ENCODE results near the gene GPR180.

GPR180 gene

GRCh38 chr13:94658926-94659597, 57.4 kb downstream of the GPR180 start:
- TF ChIP-seq, protein P1, sequence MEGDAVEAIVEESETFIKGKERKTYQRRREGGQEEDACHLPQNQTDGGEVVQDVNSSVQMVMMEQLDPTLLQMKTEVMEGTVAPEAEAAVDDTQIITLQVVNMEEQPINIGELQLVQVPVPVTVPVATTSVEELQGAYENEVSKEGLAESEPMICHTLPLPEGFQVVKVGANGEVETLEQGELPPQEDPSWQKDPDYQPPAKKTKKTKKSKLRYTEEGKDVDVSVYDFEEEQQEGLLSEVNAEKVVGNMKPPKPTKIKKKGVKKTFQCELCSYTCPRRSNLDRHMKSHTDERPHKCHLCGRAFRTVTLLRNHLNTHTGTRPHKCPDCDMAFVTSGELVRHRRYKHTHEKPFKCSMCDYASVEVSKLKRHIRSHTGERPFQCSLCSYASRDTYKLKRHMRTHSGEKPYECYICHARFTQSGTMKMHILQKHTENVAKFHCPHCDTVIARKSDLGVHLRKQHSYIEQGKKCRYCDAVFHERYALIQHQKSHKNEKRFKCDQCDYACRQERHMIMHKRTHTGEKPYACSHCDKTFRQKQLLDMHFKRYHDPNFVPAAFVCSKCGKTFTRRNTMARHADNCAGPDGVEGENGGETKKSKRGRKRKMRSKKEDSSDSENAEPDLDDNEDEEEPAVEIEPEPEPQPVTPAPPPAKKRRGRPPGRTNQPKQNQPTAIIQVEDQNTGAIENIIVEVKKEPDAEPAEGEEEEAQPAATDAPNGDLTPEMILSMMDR (IDR thresholded peaks at IDR 0.05; ENCODE audit: low read depth, low read length): no peak
- TF ChIP-seq, protein P2, sequence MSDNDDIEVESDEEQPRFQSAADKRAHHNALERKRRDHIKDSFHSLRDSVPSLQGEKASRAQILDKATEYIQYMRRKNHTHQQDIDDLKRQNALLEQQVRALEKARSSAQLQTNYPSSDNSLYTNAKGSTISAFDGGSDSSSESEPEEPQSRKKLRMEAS (IDR thresholded peaks at IDR 0.05; ENCODE audit: low read depth, low read length): no peak
- TF ChIP-seq POLR2A (IDR thresholded peaks at IDR 0.05; ENCODE audit: extremely low read depth, insufficient read length) (no peak), MYC (IDR thresholded peaks at IDR 0.05; ENCODE audit: low read depth, low read length) (no peak)
- H3K4me3 ChIP-seq (ENCODE audit: low read depth, low read length): no peak overlapping the region
- no peak for DNase-seq (ENCODE audit: low read depth)

DNA sequence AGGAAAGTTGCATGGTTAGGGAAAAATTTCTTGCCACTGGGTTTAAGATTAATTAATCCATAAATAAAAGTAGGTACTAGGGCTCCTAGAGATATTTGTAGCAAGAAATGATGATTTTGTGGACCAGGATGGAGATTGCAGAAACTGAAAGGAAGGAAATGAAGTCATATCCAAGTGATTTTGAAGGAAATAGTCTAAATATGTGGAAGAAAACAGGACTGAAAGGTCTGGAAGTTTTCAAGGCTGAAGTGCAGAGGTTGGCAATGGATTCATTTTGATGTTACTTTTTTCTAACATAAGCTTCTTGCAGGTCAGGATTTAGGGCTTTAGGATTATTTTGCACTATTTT, 57.9 kb downstream of the GPR180 start:
- TF ChIP-seq MYC (IDR thresholded peaks at IDR 0.05; ENCODE audit: low read depth, low read length): no peak
- TF ChIP-seq, protein P1 (IDR thresholded peaks at IDR 0.05; ENCODE audit: low read depth, low read length): no peak
- TF ChIP-seq, protein P2 (IDR thresholded peaks at IDR 0.05; ENCODE audit: low read depth, low read length): no peak
- no peak for TF ChIP-seq POLR2A (IDR thresholded peaks at IDR 0.05; ENCODE audit: extremely low read depth, insufficient read length)
- no peak for DNase-seq (ENCODE audit: low read depth)
- no peak overlapping the region for H3K4me3 ChIP-seq (ENCODE audit: low read depth, low read length)

DNA sequence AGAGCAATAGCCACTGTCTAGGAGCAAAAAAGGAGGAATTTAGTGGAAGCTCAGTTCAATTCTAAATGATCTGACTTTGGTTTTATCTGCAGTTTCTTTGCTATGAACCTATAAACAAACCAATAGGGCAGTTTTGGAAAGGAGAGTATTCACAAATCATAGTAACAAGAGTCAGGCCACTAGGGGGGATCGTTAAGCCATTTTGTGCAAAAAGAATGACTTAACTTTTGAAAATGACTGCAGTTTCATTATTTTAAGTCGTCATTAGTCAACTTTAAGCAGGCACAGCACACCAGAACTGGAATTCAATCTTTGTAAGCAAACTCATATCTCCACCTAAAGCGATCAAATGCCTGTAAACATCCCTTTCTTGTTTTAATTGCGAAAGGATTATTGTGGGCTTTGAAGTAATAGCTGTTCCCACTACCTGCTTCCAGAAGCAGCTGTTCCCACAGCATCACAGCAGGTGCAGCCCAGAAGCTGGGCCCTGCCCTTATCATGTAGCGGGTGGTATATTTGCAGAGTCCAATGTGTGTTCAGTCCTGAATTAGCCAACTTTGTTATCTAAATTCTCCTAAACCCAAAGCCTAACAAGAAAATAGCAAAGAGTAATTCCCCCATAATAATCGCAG, 59.2 kb downstream of the GPR180 start:
- peak; percentile 18 for DNase-seq (ENCODE audit: low read depth)
- TF ChIP-seq, protein P1 (IDR thresholded peaks at IDR 0.05; ENCODE audit: low read depth, low read length): peak; percentile 26
- TF ChIP-seq MYC (IDR thresholded peaks at IDR 0.05; ENCODE audit: low read depth, low read length) (no peak), POLR2A (IDR thresholded peaks at IDR 0.05; ENCODE audit: extremely low read depth, insufficient read length) (no peak)
- TF ChIP-seq, protein P2 (IDR thresholded peaks at IDR 0.05; ENCODE audit: low read depth, low read length): no peak
- H3K4me3 ChIP-seq (ENCODE audit: low read depth, low read length): no peak overlapping the region

GRCh38 chr13:94661406-94661805, 59.7 kb downstream of the GPR180 start:
- DNase-seq (ENCODE audit: low read depth): no peak
- no peak overlapping the region for H3K4me3 ChIP-seq (ENCODE audit: low read depth, low read length)
- TF ChIP-seq, protein P1 (IDR thresholded peaks at IDR 0.05; ENCODE audit: low read depth, low read length): no peak
- TF ChIP-seq MYC (IDR thresholded peaks at IDR 0.05; ENCODE audit: low read depth, low read length) (no peak), POLR2A (IDR thresholded peaks at IDR 0.05; ENCODE audit: extremely low read depth, insufficient read length) (no peak)
- TF ChIP-seq, protein P2 (IDR thresholded peaks at IDR 0.05; ENCODE audit: low read depth, low read length): no peak

DNA sequence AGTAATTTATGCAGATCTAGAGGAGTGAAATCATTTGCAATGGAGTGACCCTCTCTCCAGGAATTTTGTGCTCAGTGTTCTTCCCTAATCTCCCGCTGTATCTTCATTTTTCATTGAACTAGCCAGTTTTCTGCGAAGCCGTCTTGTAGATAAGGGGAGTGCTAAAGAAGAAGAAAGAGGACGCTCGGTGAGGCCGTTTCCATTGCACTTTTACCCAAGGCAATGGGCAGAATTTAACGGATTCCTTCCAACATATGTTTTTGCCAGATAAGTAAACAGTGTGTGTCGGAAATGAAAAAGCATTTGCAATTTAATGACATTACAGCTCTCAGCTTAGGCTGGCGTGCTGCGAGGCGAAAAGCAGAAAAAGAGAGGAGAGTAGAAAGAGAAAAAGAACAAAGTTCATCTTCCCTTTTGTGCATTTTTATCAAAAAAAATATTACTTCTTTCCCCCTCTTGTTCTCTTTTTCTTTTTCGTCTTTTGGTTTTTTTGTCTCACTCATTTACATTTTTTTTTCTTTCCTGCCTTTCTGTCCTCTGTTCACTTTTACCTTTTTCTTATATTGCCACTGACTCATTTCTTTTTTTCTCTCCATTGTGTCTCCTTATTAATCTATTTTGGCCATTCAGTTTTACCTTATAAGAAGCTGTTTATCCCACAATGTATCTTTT, 60.8 kb downstream of the GPR180 start:
- DNase-seq (ENCODE audit: low read depth): no peak
- TF ChIP-seq MYC (IDR thresholded peaks at IDR 0.05; ENCODE audit: low read depth, low read length): no peak
- TF ChIP-seq, protein P2 (IDR thresholded peaks at IDR 0.05; ENCODE audit: low read depth, low read length): no peak
- TF ChIP-seq POLR2A (IDR thresholded peaks at IDR 0.05; ENCODE audit: extremely low read depth, insufficient read length): no peak
- TF ChIP-seq, protein P1 (IDR thresholded peaks at IDR 0.05; ENCODE audit: low read depth, low read length): no peak
- no peak overlapping the region for H3K4me3 ChIP-seq (ENCODE audit: low read depth, low read length)

Measured in NB4 (cell line).